CD8-positive, alpha-beta memory T cell (primary cell): Measurements from ENCODE around the gene CKMT2. TPM values are rescaled to one million over a fixed set of nuclear protein-coding genes. Genes with fewer than 3 reads are reported as not detected.
A peak's percentile ranks its signal among the peaks of the same experiment; 100 is the strongest.
"Not testable (repeated sequence)": the region's sequence is repeated elsewhere in the genome, so short reads cannot be mapped to it uniquely, and the experiment has no call there.

ENCODE experiments used
- CTCF ChIA-PET: fragments of 350-600 bp; sonication (Branson Sonifier 250); formaldehyde crosslinking; loops from one replicate; lab custom pipeline; 2021; ENCODE audit warnings: antibody characterized with exemption; lab: Charles Lee
- POLR2A ChIA-PET: fragments of 350-600 bp; sonication (Branson Sonifier 250); formaldehyde crosslinking; loops from one replicate; lab custom pipeline; 2021; ENCODE audit warnings: antibody characterized with exemption; lab: Charles Lee
- DNase-seq, 5 donors: peaks; one replicate each; pipeline versions ENCODE4 v3.0.0 to v3.0.0-alpha.2; 2020 to 2022; ENCODE audit warnings: mixed read lengths in 1 of 5
- H3K27ac ChIP-seq: one replicate; pipeline ENCODE4 v1.7.0; 2013; ENCODE audit warnings: low read depth, mild to moderate bottlenecking, low read length, moderate library complexity
- H3K27me3 ChIP-seq: 2 replicates; pipeline ENCODE4 v1.7.0; 2013; ENCODE audit warnings: low read length, mild to moderate bottlenecking; ENCODE audit not compliant: insufficient read depth, poor library complexity, severe bottlenecking
- H3K36me3 ChIP-seq: 2 replicates; pipeline ENCODE4 v1.7.0; 2013; ENCODE audit warnings: mild to moderate bottlenecking, low read length, moderate library complexity; ENCODE audit not compliant: insufficient read depth
- H3K4me1 ChIP-seq: 2 replicates; pipeline ENCODE4 v1.7.0; 2013; ENCODE audit warnings: mild to moderate bottlenecking, low read length, moderate library complexity; ENCODE audit not compliant: insufficient read depth
- H3K4me3 ChIP-seq: 2 replicates; pipeline ENCODE4 v1.7.0; 2013; ENCODE audit warnings: mild to moderate bottlenecking, low read length
- H3K9me3 ChIP-seq: 2 replicates; pipeline ENCODE4 v1.7.0; 2013; ENCODE audit warnings: mild to moderate bottlenecking, low read length
- H3K27ac Mint-ChIP-seq, 8 donors: one replicate each; pipeline ENCODE4 v1.8.0; 2020 to 2021; ENCODE audit warnings: mixed read lengths in 8 of 8, mild to moderate bottlenecking in 6 of 8, inconsistent platforms in 3 of 8, moderate library complexity in 3 of 8
- H3K27me3 Mint-ChIP-seq, 2 donors: one replicate each; pipeline ENCODE4 v1.8.0; 2020 to 2021; ENCODE audit warnings: mixed read lengths in 2 of 2, mild to moderate bottlenecking in 1 of 2, moderate library complexity in 1 of 2
- H3K36me3 Mint-ChIP-seq, 3 donors: one replicate each; pipeline ENCODE4 v1.8.0; 2020 to 2021; ENCODE audit warnings: mixed read lengths in 3 of 3, inconsistent platforms in 1 of 3, mild to moderate bottlenecking in 1 of 3
- H3K4me1 Mint-ChIP-seq, 3 donors: one replicate each; pipeline ENCODE4 v1.8.0; 2020 to 2021; ENCODE audit warnings: mixed read lengths in 3 of 3, inconsistent platforms in 1 of 3, mild to moderate bottlenecking in 1 of 3
- H3K4me3 Mint-ChIP-seq, 7 donors: one replicate each; pipeline ENCODE4 v1.8.0; 2020 to 2021; ENCODE audit warnings: mixed read lengths in 7 of 7, mild to moderate bottlenecking in 6 of 7, moderate library complexity in 4 of 7, inconsistent platforms in 2 of 7
- H3K9me3 Mint-ChIP-seq, 5 donors: one replicate each; pipeline ENCODE4 v1.8.0; 2020 to 2022; ENCODE audit warnings: mixed read lengths in 5 of 5, mild to moderate bottlenecking in 3 of 5, moderate library complexity in 2 of 5, inconsistent platforms in 1 of 5
- polyA plus RNA-seq: library from polyadenylated mRNA; unstranded; fragments of 300-500 nt; fragmentation: Illumina TruSeq; gene quantifications from one replicate; pipeline ENCODE4 v1.2.3, GENCODE V29; 2021
- total RNA-seq, 2 experiments: library from RNA; stranded (reverse); gene quantifications; one replicate each; pipeline ENCODE4 v1.2.3, GENCODE V29; 2021

Gene CKMT2
- total and polyA plus RNA-seq, 3 experiments from 2014 or later: not detected

- H3K4me3 Mint-ChIP-seq, H3K36me3 ChIP-seq, H3K27me3 ChIP-seq, POLR2A ChIA-PET, H3K9me3 ChIP-seq, H3K27ac ChIP-seq, H3K27me3 Mint-ChIP-seq, H3K27ac Mint-ChIP-seq, DNase-seq, H3K4me3 ChIP-seq, H3K4me1 ChIP-seq: not testable (repeated sequence)
- CTCF ChIA-PET: interaction anchor here (1.5 kb wide), 1 partner anchor 49 kb away, joined by 3 read pairs; no protein-coding TSS in a partner anchor
- H3K4me1 Mint-ChIP-seq: peaks cover 3 to 38% (median 34%) of the 10 kb centered on the region in 3 donors
- peaks cover 27 to 52% (median 28%) of the 10 kb centered on the region in 3 donors for H3K36me3 Mint-ChIP-seq
- H3K9me3 Mint-ChIP-seq: peaks cover 24 to 41% (median 37%) of the 10 kb centered on the region in 5 donors
Measured at GRCh38 chr5:81270394-81271027, 37.4 kb downstream of the CKMT2 start.

- CTCF ChIA-PET: interaction anchor here (0.7 kb wide), 1 partner anchor 185 kb away, joined by 3 read pairs; no protein-coding TSS in a partner anchor
- peaks cover 1 to 11% (median 8%) of the 10 kb centered on the region in 3 donors for H3K36me3 Mint-ChIP-seq
Measured at GRCh38 chr5:81283976-81284375, 50.9 kb downstream of the CKMT2 start.

GRCh38 chr5:81286059-81286617, 53.0 kb downstream of the CKMT2 start:
- POLR2A ChIA-PET: no interaction called here
- Mint-ChIP-seq H3K4me3 (peak overlapping the region in 1 of 7 donors; percentile 23), H3K36me3 (peaks cover 2 to 16% (median 10%) of the 10 kb centered on the region in 3 donors), H3K27me3 (no peaks in the 10 kb centered on the region), H3K27ac (peak overlapping the region in 1 of 8 donors; percentile 69), H3K4me1 (peaks cover 31 to 52% (median 46%) of the 10 kb centered on the region in 3 donors), H3K9me3 (peaks cover 0 to 4% (median under 1%) of the 10 kb centered on the region in 5 donors)
- Histone ChIP-seq H3K27ac (no peak overlapping the region), H3K27me3 (no peaks in the 10 kb centered on the region), H3K4me3 (no peak overlapping the region), H3K36me3 (no peaks in the 10 kb centered on the region), H3K9me3 (no peaks in the 10 kb centered on the region), H3K4me1 (peaks cover 9% of the 10 kb centered on the region)
- CTCF ChIA-PET: interaction anchor here (1.1 kb wide), 1 partner anchor 14 kb away, joined by 3 read pairs; no protein-coding TSS in a partner anchor
- DNase-seq: no peak

More at GRCh38 chr5:81283976-81284375, 50.9 kb downstream of the CKMT2 start:
- Mint-ChIP-seq H3K27ac (no peak overlapping the region), H3K4me1 (peaks cover 18 to 35% (median 33%) of the 10 kb centered on the region in 3 donors), H3K9me3 (peaks cover 0 to 7% (median 0%) of the 10 kb centered on the region in 5 donors), H3K4me3 (no peak overlapping the region), H3K27me3 (no peaks in the 10 kb centered on the region)
- Histone ChIP-seq H3K9me3 (no peaks in the 10 kb centered on the region), H3K27ac (no peak overlapping the region), H3K4me3 (no peak overlapping the region), H3K27me3 (no peaks in the 10 kb centered on the region), H3K4me1 (no peaks in the 10 kb centered on the region), H3K36me3 (no peaks in the 10 kb centered on the region)
- DNase-seq: no peak
- POLR2A ChIA-PET: no interaction called here

DNA sequence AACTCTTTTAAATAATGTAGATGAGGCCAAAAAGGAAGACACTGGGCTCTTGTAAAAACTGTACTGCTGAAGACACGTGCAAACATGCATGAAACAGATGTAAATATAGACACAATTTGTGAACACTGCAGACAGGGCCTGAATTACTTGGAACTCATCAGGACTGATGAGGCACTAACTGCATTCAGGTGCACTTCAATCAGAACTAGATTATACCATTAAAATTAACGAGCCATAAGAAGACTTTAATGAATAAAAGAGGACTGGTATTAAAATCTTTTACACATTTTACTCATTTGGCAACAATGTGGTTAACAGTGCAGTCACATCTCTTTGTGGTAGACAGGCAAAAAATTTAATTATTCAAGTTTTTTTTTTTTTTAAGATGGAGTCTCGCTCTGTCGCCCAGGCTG, 54.9 kb downstream of the CKMT2 start:
- peak overlapping the region in 5 of 7 donors; percentile 20 to 80 (median 54) for H3K4me3 Mint-ChIP-seq
- POLR2A ChIA-PET: interaction anchor here (0.6 kb wide), 1 partner anchor 1196 kb away, joined by 3 read pairs; no protein-coding TSS in a partner anchor

DNA sequence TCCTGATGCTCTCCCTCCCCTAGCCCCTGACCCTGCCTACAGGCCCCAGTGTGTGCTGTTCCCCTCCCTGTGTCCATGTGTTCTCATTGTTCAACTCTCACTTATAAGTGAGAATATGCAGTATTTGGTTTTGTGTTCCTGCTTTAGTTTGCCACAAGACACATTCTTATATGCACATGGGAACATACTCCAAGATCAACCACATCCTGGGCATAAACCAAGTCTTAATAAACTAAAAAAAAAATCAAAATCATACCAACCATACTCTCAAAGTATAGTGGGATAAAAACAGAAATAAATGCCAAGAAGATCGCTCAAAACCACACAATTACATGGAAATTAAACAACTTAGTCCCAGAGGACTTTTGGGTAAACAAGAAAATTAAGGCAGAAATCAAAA, 57.0 kb downstream of the CKMT2 start:
- peaks cover 0 to 7% (median 5%) of the 10 kb centered on the region in 5 donors for H3K9me3 Mint-ChIP-seq
- H3K36me3 Mint-ChIP-seq: peaks cover 18 to 32% (median 18%) of the 10 kb centered on the region in 3 donors
- Histone ChIP-seq H3K36me3 (no peaks in the 10 kb centered on the region), H3K4me1 (peaks cover 9% of the 10 kb centered on the region), H3K4me3 (no peak overlapping the region), H3K27me3 (no peaks in the 10 kb centered on the region), H3K9me3 (no peaks in the 10 kb centered on the region), H3K27ac (no peak overlapping the region)
- DNase-seq: no peak
- H3K27me3 Mint-ChIP-seq: no peaks in the 10 kb centered on the region
- ChIA-PET POLR2A (no interaction called here), CTCF (no interaction called here)
- no peak overlapping the region for H3K4me3 Mint-ChIP-seq
- no peak overlapping the region for H3K27ac Mint-ChIP-seq
- H3K4me1 Mint-ChIP-seq: peaks cover 44 to 83% (median 73%) of the 10 kb centered on the region in 3 donors

More for the DNA sequence above, 54.9 kb downstream of the CKMT2 start:
- H3K9me3 ChIP-seq: no peaks in the 10 kb centered on the region
- no peak overlapping the region for H3K27ac Mint-ChIP-seq
- H3K27me3 ChIP-seq: no peaks in the 10 kb centered on the region
- no peak for DNase-seq
- no peak overlapping the region for H3K27ac ChIP-seq
- H3K36me3 Mint-ChIP-seq: peaks cover 14 to 23% (median 16%) of the 10 kb centered on the region in 3 donors
- no peaks in the 10 kb centered on the region for H3K27me3 Mint-ChIP-seq
- H3K4me3 ChIP-seq: no peak overlapping the region
- H3K36me3 ChIP-seq: no peaks in the 10 kb centered on the region
- CTCF ChIA-PET: interaction anchor here (2.3 kb wide), 1 partner anchor 11 kb away, joined by 7 read pairs; no protein-coding TSS in a partner anchor
- peaks cover 42 to 69% (median 63%) of the 10 kb centered on the region in 3 donors for H3K4me1 Mint-ChIP-seq
- H3K4me1 ChIP-seq: peaks cover 9% of the 10 kb centered on the region
- H3K9me3 Mint-ChIP-seq: peaks cover 0 to 6% (median 5%) of the 10 kb centered on the region in 5 donors

- H3K36me3 ChIP-seq: no peaks in the 10 kb centered on the region
- H3K9me3 ChIP-seq: no peaks in the 10 kb centered on the region
- POLR2A ChIA-PET: no interaction called here
- CTCF ChIA-PET: no interaction called here
- Mint-ChIP-seq H3K9me3 (peaks cover 0 to 7% (median 5%) of the 10 kb centered on the region in 5 donors), H3K27me3 (no peaks in the 10 kb centered on the region), H3K27ac (peak overlapping the region in 3 of 8 donors; percentile 31 to 93 (median 48)), H3K4me1 (peaks cover 37 to 68% (median 62%) of the 10 kb centered on the region in 3 donors), H3K4me3 (no peak overlapping the region), H3K36me3 (peaks cover 10 to 32% (median 18%) of the 10 kb centered on the region in 3 donors)
- no peak for DNase-seq
- no peaks in the 10 kb centered on the region for H3K27me3 ChIP-seq
- H3K27ac ChIP-seq: no peak overlapping the region
- peaks cover 9% of the 10 kb centered on the region for H3K4me1 ChIP-seq
- no peak overlapping the region for H3K4me3 ChIP-seq
Measured at GRCh38 chr5:81292130-81292529, 59.0 kb downstream of the CKMT2 start.

GRCh38 chr5:81294021-81294420, 60.9 kb downstream of the CKMT2 start:
- DNase-seq, H3K4me1 ChIP-seq, H3K27ac Mint-ChIP-seq, H3K4me3 Mint-ChIP-seq, H3K27me3 Mint-ChIP-seq, H3K9me3 ChIP-seq, H3K27ac ChIP-seq, H3K27me3 ChIP-seq, H3K9me3 Mint-ChIP-seq, POLR2A ChIA-PET, H3K4me3 ChIP-seq, H3K36me3 ChIP-seq: not testable (repeated sequence)
- CTCF ChIA-PET: interaction anchor here (1.3 kb wide), 1 partner anchor 9 kb away, joined by 3 read pairs; no protein-coding TSS in a partner anchor
- Mint-ChIP-seq H3K4me1 (peaks cover 37 to 62% (median 56%) of the 10 kb centered on the region in 3 donors), H3K36me3 (peaks cover 10 to 32% (median 19%) of the 10 kb centered on the region in 3 donors)

- Histone ChIP-seq H3K9me3 (no peaks in the 10 kb centered on the region), H3K27me3 (no peaks in the 10 kb centered on the region), H3K4me1 (peaks cover 27% of the 10 kb centered on the region), H3K27ac (no peak overlapping the region), H3K4me3 (no peak overlapping the region), H3K36me3 (no peaks in the 10 kb centered on the region)
- Mint-ChIP-seq H3K9me3 (peaks cover 0 to 4% (median 3%) of the 10 kb centered on the region in 5 donors), H3K36me3 (peaks cover 3 to 13% (median 12%) of the 10 kb centered on the region in 3 donors), H3K4me1 (peaks cover 34 to 55% (median 48%) of the 10 kb centered on the region in 3 donors), H3K27ac (peak overlapping the region in 1 of 8 donors; percentile 47), H3K4me3 (no peak overlapping the region), H3K27me3 (no peaks in the 10 kb centered on the region)
- CTCF ChIA-PET: no interaction called here
- POLR2A ChIA-PET: no interaction called here
- no peak for DNase-seq
Measured at GRCh38 chr5:81297531-81297930, 64.4 kb downstream of the CKMT2 start.
